Sigmoid colon (tissue), 7 donors: Measurements from ENCODE around the gene STEAP1B. TPM values are rescaled to one million over a fixed set of nuclear protein-coding genes. Genes with fewer than 3 reads are reported as not detected.

Source experiments
- DNase-seq: peaks from one replicate; pipeline ENCODE4 v3.0.0-alpha.2; 2019
- H3K27ac ChIP-seq, 4 donors: fragments of 200-600 bp; sonication (generic); one replicate each; pipeline ENCODE4 v1.5.1; 2016 to 2019; ENCODE audit warnings: mild to moderate bottlenecking in 1 of 4
- H3K27me3 ChIP-seq, 3 donors: fragments of 200-600 bp; sonication (generic); one replicate each; pipeline ENCODE4 v1.5.1; 2019; ENCODE audit warnings: mild to moderate bottlenecking in 1 of 3
- H3K36me3 ChIP-seq, 4 donors: fragments of 200-600 bp; sonication (generic); one replicate each; pipeline ENCODE4 v1.5.1; 2016 to 2019
- H3K4me1 ChIP-seq, 4 donors: fragments of 200-600 bp; sonication (generic); one replicate each; pipeline ENCODE4 v1.5.1; 2017 to 2019
- H3K4me3 ChIP-seq, 4 donors: fragments of 200-600 bp; sonication (generic); one replicate each; pipeline ENCODE4 v1.5.1; 2017 to 2019; ENCODE audit warnings: mild to moderate bottlenecking in 2 of 4, moderate library complexity in 1 of 4
- H3K9me3 ChIP-seq, 4 donors: fragments of 200-600 bp in 3 of 4; sonication (generic) in 3 of 4; one replicate each; pipeline versions ENCODE4 v1.5.1 to v1.6.1; 2013 to 2019
- EP300 ChIP-seq, 4 donors: sonication (generic); formaldehyde crosslinking; IDR thresholded peaks; one replicate each; pipeline ENCODE4 v1.6.1; 2017; ENCODE audit warnings: antibody characterized with exemption in 4 of 4
- POLR2A ChIP-seq, 2 donors: fragments of 450-650 bp; IDR thresholded peaks; one replicate each; pipeline ENCODE4 v1.6.1; 2016; ENCODE audit warnings: antibody characterized with exemption in 2 of 2, mild to moderate bottlenecking in 2 of 2, moderate library complexity in 2 of 2
- POLR2AphosphoS5 ChIP-seq, 4 donors: sonication (generic); formaldehyde crosslinking; IDR thresholded peaks; one replicate each; pipeline ENCODE4 v1.6.1; 2017; ENCODE audit warnings: antibody characterized with exemption in 4 of 4
- whole genome bisulfite sequencing, 2 donors: extraction: QIAGEN DNeasy Blood & Tissue Kit; methylation state at CpG; one replicate each; pipeline ENCODE4 v1.1.7; 2013; 5-methylcytosine and 5-hydroxymethylcytosine counted together
- intact Hi-C: fragments of 100-400 bp; cut with DNase I; formaldehyde crosslinking; loops from one replicate; pipeline ENCODE4 v1.15.1; 2023
- polyA plus RNA-seq, 3 donors: library from polyadenylated mRNA; stranded (reverse); fragments of 200-250 nt; gene quantifications; one replicate each; pipeline ENCODE4 v1.2.3, GENCODE V29; 2013
- total RNA-seq, 4 donors: library from RNA; depleted of rRNA; stranded (reverse); fragments of >200 nt; gene quantifications; one replicate each; pipeline ENCODE4 v1.1.0, GENCODE V29; 2016
- TF ChIP-seq, protein P1 (sequence below), 4 experiments: fragments of 450-650 bp in 3 of 4; fragments of 200-600 bp in 1 of 4; IDR thresholded peaks; one replicate each; pipeline ENCODE4 v1.5.1; 2016 to 2019; ENCODE audit warnings: antibody characterized with exemption in 4 of 4, mild to moderate bottlenecking in 3 of 4, moderate library complexity in 2 of 4
- donor health status: healthy with polysubstance abuse.
- donor health status: Bipolar disorder and iron deficiency.
- donor health status: healthy.

The STEAP1B gene
- total and polyA plus RNA-seq, 7 donors: 0.33 to 2.1 (median 1.3) TPM; not detected in 1

DNA sequence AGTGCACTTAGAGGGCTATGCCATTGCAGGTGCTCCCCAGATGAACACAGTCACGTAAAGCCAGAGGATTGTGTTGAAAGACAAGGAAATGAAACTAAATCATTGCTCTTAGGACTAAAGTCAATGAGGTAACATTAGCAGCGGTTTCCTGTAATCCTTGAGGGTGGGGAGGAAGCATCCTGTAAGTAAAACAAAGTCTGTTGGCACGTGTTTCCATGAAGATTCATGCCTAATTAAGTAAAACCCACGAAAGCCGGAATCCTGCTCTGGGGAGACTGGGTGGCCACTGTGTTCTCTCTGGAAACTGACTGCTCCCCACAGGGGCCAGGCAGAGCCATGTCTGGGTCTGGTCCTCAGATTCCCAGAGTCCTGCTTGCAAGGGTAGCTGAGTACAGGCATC is 18.3 kb downstream of the STEAP1B start:
- no peaks in the 10 kb centered on the region for H3K9me3 ChIP-seq
- H3K27me3 ChIP-seq: no peaks in the 10 kb centered on the region
- DNase-seq: no peak
- no peaks in the 10 kb centered on the region for H3K4me1 ChIP-seq
- peak in 1 of 4 donors; percentile 20 for TF ChIP-seq POLR2AphosphoS5 (IDR thresholded peaks at IDR 0.05)
- TF ChIP-seq, protein P1, sequence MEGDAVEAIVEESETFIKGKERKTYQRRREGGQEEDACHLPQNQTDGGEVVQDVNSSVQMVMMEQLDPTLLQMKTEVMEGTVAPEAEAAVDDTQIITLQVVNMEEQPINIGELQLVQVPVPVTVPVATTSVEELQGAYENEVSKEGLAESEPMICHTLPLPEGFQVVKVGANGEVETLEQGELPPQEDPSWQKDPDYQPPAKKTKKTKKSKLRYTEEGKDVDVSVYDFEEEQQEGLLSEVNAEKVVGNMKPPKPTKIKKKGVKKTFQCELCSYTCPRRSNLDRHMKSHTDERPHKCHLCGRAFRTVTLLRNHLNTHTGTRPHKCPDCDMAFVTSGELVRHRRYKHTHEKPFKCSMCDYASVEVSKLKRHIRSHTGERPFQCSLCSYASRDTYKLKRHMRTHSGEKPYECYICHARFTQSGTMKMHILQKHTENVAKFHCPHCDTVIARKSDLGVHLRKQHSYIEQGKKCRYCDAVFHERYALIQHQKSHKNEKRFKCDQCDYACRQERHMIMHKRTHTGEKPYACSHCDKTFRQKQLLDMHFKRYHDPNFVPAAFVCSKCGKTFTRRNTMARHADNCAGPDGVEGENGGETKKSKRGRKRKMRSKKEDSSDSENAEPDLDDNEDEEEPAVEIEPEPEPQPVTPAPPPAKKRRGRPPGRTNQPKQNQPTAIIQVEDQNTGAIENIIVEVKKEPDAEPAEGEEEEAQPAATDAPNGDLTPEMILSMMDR (IDR thresholded peaks at IDR 0.05): no peak
- H3K27ac ChIP-seq: no peak overlapping the region
- intact Hi-C loops: no loop called here
- H3K4me3 ChIP-seq: no peak overlapping the region
- H3K36me3 ChIP-seq: no peaks in the 10 kb centered on the region
- WGBS, 2 donors: 20% methylated on average over 5 of the region's 5 CpGs

DNA sequence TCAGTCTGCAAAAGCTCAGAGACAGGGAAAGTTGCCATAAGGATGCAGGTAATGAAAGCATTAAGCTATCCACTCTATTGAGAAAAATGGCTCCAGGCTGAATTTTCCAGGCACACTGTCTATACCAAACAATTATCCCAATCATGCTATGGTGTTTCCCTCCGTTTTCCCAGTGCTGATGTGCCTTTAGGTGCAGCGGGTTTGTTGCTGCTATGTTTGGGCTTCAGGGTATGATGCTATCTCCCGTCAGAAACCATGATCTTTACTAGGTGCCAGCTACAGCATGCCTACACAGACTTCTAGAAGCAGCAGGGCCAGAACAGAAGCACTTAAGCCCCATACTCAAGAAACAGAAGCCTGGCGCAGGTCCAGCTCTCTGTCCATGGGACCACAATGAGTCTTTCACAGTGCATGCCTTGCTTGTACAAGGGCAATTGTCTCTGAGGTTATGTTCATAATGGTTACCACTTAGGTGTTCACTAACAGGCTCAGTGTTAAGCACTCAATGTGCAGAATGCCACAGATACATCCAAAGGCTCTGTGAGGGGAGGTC is 19.4 kb downstream of the STEAP1B start:
- WGBS, 2 donors: 91 to 92% methylated on average over 4 of the region's 4 CpGs
- DNase-seq: no peak
- H3K4me3 ChIP-seq: no peak overlapping the region
- H3K9me3 ChIP-seq: no peaks in the 10 kb centered on the region
- TF ChIP-seq, protein P1 (IDR thresholded peaks at IDR 0.05): no peak
- TF ChIP-seq EP300 (IDR thresholded peaks at IDR 0.05) (no peak), POLR2AphosphoS5 (IDR thresholded peaks at IDR 0.05) (no peak)
- no peak overlapping the region for H3K27ac ChIP-seq
- no peaks in the 10 kb centered on the region for H3K27me3 ChIP-seq
- intact Hi-C loops: no loop called here
- H3K4me1 ChIP-seq: no peaks in the 10 kb centered on the region
- no peaks in the 10 kb centered on the region for H3K36me3 ChIP-seq

DNA sequence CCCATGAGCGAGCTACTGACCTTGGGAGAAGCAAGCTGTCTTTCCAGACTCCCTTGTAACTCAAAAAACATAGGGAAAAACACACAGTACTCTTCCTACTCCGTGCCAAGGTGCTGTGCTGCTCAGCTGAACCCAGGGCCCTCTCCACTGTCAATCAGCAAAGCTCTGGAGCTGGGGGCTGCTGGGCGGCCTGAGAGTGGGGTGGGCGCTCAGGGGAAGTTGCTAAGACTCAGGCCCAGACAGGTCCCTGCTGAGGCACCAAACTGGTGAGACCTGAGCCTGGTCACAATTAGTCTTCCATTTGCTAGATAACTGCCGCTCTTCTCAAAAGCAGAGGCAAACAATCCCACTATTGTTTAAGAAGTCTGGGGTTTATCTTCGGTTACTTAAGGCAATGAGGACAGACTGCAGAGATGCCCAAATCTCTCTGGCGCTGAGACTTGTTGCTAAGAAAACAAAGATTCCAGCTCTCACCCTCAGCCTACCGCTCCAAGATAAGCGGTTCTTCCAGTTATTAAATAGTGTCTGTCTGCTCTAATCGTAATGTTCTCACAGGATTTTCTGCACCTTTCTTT is 22.0 kb downstream of the STEAP1B start:
- WGBS, 2 donors: 68 to 82% methylated on average over 10 of the region's 10 CpGs
- intact Hi-C loops: no loop called here
- no peak for DNase-seq
- Histone ChIP-seq H3K4me1 (no peaks in the 10 kb centered on the region), H3K27ac (no peak overlapping the region), H3K36me3 (no peaks in the 10 kb centered on the region), H3K27me3 (no peaks in the 10 kb centered on the region), H3K4me3 (no peak overlapping the region), H3K9me3 (no peaks in the 10 kb centered on the region)
- TF ChIP-seq POLR2AphosphoS5 (IDR thresholded peaks at IDR 0.05) (no peak), EP300 (IDR thresholded peaks at IDR 0.05) (no peak), POLR2A (IDR thresholded peaks at IDR 0.05) (no peak)
- TF ChIP-seq, protein P1 (IDR thresholded peaks at IDR 0.05): no peak

DNA sequence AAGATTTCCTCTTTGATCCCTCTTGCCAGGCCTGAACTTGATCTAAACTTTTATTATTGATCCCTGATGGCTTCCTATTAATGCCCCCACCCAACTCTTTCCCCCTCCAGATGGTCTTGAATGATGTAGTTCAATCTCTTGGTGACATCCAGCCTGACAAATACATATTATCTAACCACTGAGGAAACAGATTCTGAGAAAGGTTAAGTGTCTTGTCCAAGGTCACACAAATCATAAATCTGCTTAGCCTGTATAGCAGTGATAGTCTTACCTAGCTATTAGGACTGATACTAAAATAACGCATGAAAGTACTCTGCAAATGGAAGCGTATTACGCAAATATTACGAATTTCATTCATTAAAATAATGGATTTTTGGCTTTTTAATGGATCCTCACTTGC is 22.7 kb downstream of the STEAP1B start:
- no peak for DNase-seq
- H3K9me3 ChIP-seq: no peaks in the 10 kb centered on the region
- no peaks in the 10 kb centered on the region for H3K4me1 ChIP-seq
- intact Hi-C loops: no loop called here
- TF ChIP-seq POLR2AphosphoS5 (IDR thresholded peaks at IDR 0.05) (no peak), EP300 (IDR thresholded peaks at IDR 0.05) (no peak), POLR2A (IDR thresholded peaks at IDR 0.05) (no peak)
- TF ChIP-seq, protein P1 (IDR thresholded peaks at IDR 0.05): no peak
- H3K4me3 ChIP-seq: no peak overlapping the region
- H3K36me3 ChIP-seq: no peaks in the 10 kb centered on the region
- WGBS, 2 donors: 83 to 95% methylated on average over 4 of the region's 4 CpGs
- no peaks in the 10 kb centered on the region for H3K27me3 ChIP-seq
- H3K27ac ChIP-seq: no peak overlapping the region

DNA sequence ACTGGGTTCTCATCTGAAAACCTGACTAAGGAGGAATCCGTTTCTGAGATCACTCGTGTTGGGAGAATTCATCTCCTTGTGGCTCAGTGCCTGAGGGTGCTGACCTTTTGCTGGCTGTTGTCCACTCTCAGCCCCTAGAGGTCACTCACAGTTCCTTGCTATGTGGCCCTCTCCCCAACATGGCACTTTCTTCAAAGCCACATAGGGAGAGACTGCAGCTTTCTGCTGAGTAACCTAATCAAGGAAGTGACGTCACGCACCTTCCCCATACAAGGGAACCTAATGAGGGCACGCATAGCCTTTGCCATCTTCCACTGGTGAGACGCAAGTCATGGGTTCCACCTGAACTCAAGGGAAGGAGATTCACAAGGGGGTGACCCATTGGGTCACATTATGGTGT is 23.2 kb downstream of the STEAP1B start:
- Histone ChIP-seq H3K4me1 (no peaks in the 10 kb centered on the region), H3K9me3 (no peaks in the 10 kb centered on the region), H3K4me3 (no peak overlapping the region), H3K27ac (no peak overlapping the region), H3K36me3 (no peaks in the 10 kb centered on the region), H3K27me3 (no peaks in the 10 kb centered on the region)
- WGBS, 2 donors: 95% methylated on average over 6 of the region's 6 CpGs
- TF ChIP-seq POLR2A (IDR thresholded peaks at IDR 0.05) (no peak), EP300 (IDR thresholded peaks at IDR 0.05) (no peak), POLR2AphosphoS5 (IDR thresholded peaks at IDR 0.05) (no peak)
- TF ChIP-seq, protein P1 (IDR thresholded peaks at IDR 0.05): no peak
- intact Hi-C loops: no loop called here
- DNase-seq: no peak
